COR-L47 (cell line): ENCODE measurements around the gene IFI27L2.

ENCODE experiments used
- DNase-seq: peaks from one replicate; lab custom pipeline; 2025; lab: John Stamatoyannopoulos, UW

IFI27L2 gene

DNA sequence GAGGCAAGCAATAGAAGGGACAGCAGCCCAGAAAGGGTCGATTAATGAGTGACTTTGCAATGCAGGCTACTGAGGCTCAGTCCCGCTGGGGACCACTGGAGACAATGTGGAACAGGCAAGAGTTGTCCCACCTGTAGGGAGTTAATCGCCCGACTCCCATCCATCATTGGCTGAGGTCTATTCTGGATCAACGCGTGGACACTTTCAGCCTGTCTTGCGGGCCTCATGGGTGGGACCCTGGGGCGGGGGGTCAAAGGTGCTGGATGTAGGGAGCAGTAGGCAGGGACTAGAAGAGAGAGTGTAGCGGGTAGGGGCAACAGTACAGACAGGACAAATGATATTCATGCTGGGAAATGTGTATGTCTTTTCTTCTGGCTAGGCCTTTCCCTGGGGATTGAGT lies 6.1 kb downstream of the IFI27L2 start:
- DNase-seq = no peak

DNA sequence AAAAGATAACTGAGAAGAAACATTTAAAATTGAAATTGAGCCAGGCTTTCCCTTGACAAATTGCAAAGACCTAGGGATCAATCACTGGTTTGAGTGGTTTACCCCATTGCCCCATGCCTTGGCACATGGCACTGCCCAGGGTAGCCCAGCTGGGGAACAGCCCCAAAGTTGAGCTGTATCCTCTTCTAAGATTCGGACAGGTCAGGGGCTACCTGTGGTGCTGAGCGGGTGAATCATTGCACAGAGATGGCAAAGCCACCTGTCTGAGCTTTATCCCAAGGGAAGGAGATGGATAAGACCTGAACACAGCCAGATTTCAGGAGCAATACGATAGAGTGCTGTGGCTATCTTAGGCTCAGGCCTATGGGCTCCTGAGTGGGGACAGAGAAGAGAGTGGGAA lies 7.0 kb downstream of the IFI27L2 start:
- no peak for DNase-seq

GRCh38 chr14:94121485-94121884 lies 7.9 kb downstream of the IFI27L2 start:
- DNase-seq = no peak

DNA sequence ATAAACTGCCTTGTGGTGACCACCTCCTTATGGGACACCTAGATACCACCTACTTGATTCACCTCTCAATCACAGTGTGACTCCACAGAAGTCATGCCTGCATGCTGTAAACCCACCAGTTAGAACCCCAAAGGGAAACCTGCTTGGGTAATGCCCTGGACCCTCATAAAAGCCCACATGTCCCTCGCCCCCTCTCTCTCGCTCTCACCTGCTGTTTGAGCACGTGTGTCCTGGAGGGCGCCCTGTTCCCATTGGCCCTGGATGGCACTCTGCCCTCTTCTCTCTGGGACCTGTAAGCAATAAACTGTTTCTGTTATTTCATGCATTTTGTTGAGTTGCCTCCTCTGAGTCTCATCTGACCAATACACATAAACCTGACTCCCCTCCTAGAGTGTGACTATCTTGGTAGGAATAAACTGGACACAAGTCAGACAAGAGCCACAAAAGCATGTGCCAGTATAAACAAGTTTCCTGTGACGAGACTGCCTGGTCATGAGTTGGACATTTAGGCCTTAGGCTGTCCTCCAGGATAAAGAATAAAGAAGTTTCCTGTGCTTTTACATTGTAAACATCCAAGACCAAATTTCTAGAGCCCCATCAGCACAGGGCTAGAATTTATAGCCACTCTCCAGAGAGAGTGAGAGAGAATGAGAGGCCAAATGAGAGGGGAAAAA lies 8.6 kb downstream of the IFI27L2 start:
- no peak for DNase-seq

DNA sequence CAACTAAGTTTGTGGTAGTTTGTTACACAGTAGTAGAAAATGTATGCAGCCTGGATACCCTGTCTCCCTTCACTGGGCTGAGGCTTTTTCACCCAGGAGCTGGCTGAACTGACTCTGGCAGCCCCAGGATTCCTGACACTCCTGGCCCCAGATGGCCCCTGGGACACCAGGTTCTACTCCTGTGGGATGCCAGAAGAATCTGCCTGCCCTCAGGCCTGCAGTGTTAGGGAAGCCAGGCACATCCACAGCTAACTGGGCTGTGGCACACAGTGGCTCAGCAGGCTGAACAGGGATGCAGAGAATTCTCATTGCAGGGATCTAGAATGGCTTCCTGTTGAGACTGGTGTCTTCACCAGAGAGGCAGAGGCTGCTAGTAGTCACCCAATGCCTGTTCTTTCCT lies 10.3 kb downstream of the IFI27L2 start:
- no peak for DNase-seq

- no peak for DNase-seq
Measured at GRCh38 chr14:94117856-94118255, 11.5 kb downstream of the IFI27L2 start.

GRCh38 chr14:94116701-94117100 lies 12.7 kb downstream of the IFI27L2 start:
- no peak for DNase-seq

- no peak for DNase-seq
Measured at GRCh38 chr14:94115631-94116030, 13.8 kb downstream of the IFI27L2 start.

DNA sequence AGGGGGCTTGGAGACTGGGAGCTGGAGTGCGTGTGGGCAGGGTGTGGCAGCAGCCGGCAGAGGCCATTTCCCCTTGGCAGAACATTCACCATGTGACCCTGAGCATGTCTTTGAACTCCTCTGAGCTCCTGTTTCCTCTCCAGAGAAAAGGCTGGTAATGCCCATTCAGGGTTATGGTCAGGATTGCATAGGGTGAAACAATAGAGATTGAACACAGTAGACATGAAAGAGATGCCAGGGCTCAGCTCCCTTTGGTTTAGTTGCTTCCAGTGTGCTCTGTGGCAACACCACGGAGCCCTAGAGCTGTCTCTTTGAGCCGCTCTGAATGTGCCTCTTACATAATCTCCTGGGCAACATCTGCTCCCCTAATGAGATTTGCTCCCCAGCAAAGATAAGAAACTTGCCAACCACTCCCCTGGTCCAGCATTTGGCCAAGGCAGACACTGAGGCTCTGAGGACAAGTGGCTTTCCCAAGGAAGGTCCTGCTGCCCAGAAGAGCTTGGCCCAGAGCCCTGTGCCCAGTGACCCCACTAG lies 14.3 kb downstream of the IFI27L2 start:
- no peak for DNase-seq

DNA sequence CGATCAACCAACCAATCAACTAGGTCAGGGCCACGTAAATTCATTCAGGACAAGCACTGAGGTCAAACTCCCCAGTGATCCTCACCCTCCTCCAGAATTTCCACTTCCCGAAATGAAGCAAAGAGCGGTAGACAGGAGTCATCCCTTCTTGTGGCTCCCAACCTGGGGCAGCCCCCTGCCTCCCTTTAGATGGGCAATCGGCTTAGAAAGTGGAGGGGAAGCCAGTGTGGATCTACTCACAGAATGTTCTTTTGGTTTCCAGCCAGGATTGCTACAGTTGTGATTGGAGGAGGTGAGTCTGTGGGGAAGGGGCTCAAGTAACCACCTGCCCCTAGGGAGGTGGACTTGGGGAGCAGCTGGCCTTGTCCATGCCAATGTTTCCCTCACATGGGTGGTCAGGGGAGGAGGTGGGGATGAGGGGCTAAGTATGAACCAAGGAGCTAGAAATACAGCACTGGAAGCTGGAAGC lies 14.8 kb downstream of the IFI27L2 start:
- DNase-seq = no peak

- DNase-seq = no peak
Measured at GRCh38 chr14:94113908-94114588, 15.4 kb downstream of the IFI27L2 start.

DNA sequence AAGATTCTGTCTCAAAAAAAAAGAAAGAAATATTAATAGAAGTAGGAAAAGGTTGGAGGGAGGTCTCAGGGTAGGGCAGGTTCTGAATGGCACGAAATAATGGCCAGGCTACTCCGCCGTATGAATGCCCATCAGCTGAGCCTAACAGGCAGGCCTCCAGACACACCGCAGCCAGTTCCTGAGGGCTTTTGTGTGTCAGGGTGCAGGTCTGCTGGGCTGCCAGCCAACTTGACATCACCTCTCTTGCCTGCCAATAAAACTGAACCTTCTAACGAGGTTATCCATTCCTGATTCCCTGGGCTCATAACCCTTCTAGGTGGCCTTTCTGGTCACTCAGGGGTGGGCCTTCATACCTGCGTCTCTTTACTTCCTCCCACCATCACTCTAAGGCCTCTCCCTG lies 15.9 kb downstream of the IFI27L2 start:
- no peak for DNase-seq

GRCh38 chr14:94113073-94113472 lies 16.3 kb downstream of the IFI27L2 start:
- no peak for DNase-seq

DNA sequence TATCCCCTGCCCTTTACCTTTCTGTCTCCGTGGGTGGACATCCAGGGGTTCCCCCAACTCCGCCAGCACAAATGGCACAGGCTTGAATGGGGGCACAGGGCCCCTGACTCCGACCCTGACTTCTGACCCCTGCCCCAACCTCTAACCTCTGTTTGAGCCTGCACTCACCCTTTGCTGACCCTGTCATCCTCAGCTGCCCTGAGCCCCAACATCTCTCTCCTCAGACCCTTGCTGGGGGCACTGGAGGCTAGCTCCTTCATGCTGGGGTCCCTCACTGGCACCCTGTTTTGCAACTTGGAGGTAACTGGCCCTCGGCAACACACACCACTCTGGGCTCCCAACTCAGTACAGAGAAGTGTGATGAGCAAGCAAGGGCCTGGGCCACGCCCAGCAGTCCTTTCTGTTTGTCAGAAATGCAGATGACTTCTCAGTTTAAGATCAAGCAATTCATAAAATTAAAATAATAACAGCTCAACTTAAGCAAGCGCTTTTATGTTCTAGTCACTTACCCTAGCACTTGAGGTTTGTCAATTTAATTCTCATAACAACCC lies 16.8 kb downstream of the IFI27L2 start:
- no peak for DNase-seq

DNA sequence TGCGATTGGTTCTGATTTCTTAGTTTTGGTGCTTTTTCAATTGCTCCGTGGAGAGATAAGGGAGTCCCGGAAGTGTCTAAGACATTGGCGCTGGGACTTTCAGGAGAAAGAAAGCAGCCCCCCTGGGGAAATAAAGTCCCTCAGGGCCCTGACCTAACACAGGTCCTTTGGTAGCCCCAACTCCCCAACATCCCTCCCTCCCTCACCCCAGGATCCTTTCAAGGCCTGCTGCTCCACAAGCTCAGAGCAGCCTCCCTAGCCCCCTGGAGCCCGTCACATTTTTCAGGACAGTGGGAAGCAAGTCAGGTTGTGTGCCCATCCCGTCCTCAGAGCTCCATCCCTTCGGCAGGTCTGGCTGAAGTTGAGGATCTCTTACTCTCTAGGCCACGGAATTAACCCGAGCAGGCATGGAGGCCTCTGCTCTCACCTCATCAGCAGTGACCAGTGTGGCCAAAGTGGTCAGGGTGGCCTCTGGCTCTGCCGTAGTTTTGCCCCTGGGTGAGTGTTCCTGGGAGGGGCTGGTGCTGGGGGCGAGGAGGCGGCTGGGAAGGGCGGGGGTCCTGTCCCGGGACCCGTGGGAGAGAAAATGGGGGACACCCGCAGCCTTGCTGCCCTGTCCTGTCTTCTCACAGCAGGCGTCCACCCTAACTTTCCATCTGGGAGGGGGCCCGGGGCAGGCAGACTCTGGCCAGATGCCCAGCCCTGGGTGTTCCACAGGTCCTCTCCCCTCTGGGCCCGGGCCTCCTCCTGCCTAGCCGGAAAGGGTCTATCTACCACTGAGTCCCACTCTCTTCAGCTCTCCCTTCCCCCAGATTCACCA lies 17.9 kb downstream of the IFI27L2 start:
- no peak for DNase-seq

DNA sequence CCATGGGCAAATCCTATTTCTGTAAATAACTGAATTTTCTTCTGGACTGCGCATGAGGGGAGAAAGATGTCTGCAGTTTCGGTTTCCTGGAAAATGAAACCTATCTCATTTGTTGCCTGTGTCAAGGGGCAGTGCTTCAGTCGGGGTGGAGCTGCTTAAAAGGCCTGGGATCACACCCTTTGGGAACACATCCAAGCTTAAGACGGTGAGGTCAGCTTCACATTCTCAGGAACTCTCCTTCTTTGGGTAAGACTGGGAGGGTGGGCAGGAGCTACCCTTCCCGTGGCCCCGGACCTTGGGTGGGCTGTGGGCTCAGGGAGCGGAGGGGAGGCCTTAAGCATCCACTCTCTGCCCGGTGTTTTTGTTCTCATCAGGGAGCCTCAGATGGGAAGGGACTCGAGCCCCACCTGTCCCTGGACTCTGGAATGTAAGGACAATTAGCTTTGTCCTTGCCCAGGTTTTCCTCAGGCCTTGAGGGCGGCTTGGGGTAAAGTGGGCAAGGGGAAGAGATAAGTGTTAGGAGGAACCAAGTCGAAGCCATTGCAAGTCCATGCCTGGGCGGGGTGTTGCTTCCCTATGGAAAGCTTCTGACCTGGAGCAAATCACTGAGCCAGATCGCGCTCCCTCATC lies 18.7 kb downstream of the IFI27L2 start, which contains the start of gene IFI27:
TSS of gene IFI27 (plus strand) at position 185 of the 630 bp plus-strand sequence.
- DNase-seq = no peak

DNA sequence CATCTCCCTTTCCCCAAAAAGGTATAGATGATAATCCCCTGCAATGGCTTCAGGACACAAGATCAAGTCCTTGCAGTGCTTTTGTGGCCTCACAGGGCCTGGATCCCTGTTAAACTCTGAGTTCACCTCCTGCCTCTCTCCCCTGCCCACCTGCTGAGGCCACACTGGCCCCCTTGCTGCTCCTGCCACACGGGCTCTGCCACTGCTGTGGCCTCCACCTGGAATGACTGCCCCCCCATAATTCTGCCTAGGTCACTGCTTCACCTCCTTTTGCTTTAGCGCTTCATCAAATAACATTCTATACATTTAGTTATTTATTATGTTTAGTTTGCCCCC lies 19.5 kb downstream of the IFI27L2 start:
- no peak for DNase-seq

DNA sequence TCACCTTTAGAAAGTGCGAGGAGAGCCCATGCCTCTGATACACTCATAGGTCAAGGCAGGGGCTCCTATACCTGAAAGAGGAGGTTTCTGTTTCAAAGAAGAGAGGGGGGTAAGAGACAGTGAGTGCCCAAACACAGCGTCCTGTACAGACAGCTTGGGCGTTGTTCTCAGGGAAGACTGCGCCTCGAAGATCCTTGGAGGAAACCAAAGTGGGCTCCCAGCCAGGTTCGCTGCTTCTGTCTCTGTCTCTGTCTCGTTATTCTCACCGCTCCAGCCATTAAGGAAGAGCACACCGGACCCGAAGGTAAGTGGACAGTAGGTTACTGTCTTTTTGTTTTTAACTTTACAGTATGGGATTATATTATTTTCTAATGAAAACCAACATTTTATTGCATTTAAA lies 24.7 kb downstream of the IFI27L2 start:
- no peak for DNase-seq

GRCh38 chr14:94103554-94104150 lies 25.8 kb downstream of the IFI27L2 start:
- DNase-seq = no peak

- no peak for DNase-seq
Measured at GRCh38 chr14:94102768-94103482, 26.5 kb downstream of the IFI27L2 start.

GRCh38 chr14:94101748-94102147 lies 27.7 kb downstream of the IFI27L2 start:
- DNase-seq = no peak
